Neural progenitor cell (in vitro differentiated cells): Measurements from ENCODE around the gene PLTP.

Experiments used
- CTCF ChIP-seq: fragments of 200-600 bp; sonication (generic); IDR thresholded peaks from 2 replicates; pipeline ENCODE4 v1.5.1; 2017; ENCODE audit warnings: antibody characterized with exemption, mild to moderate bottlenecking
- EZH2 ChIP-seq: fragments of 200-600 bp; sonication (generic); IDR thresholded peaks from 2 replicates; pipeline ENCODE4 v1.6.1; 2017; ENCODE audit warnings: antibody characterized with exemption, mild to moderate bottlenecking, moderate library complexity

GRCh38 chr20:45934046-45934585 is 22.2 kb upstream of the PLTP start:
- TF ChIP-seq CTCF, result no peak
- TF ChIP-seq EZH2, result no peak
